HepG2 (cell line): ENCODE results near the gene HOXC9. TPM values are rescaled to one million over a fixed set of nuclear protein-coding genes. Genes with fewer than 3 reads are reported as not detected.

ENCODE experiments used
- GABPB1 ChIP-seq: IDR thresholded peaks from 2 replicates; pipeline ENCODE4 v1.6.1; 2016; ENCODE audit warnings: mild to moderate bottlenecking, missing genetic modification reagents, moderate library complexity, missing compliant biosample characterization
- MTF2 ChIP-seq: sonication (generic); formaldehyde crosslinking; IDR thresholded peaks from 2 replicates; pipeline ENCODE4 v1.5.0; 2020; ENCODE audit warnings: missing genetic modification reagents, borderline replicate concordance
- MYC ChIP-seq: sonication (generic); formaldehyde crosslinking; IDR thresholded peaks from 2 replicates; pipeline ENCODE4 v1.9.0; 2021; ENCODE audit warnings: missing genetic modification reagents, borderline replicate concordance
- SIX4 ChIP-seq: sonication (generic); formaldehyde crosslinking; IDR thresholded peaks from 2 replicates; pipeline ENCODE4 v1.4.0; 2020; ENCODE audit warnings: missing genetic modification reagents
- SP4 ChIP-seq: sonication (generic); formaldehyde crosslinking; IDR thresholded peaks from 2 replicates; pipeline ENCODE4 v1.8.1; 2023; ENCODE audit warnings: mild to moderate bottlenecking, missing genetic modification reagents
- polyA plus RNA-seq, 8 experiments: library from polyadenylated mRNA; depleted of rRNA in 3 of 8; stranded (reverse) in 7 of 8; unstranded in 1 of 8; fragments of >200 nt; fragmentation: Illumina TruSeq in 4 of 8; extraction: Trizol in 4 of 8; gene quantifications; 2 replicates each; pipeline versions ENCODE4 v1.2.1 to v1.2.3, GENCODE V29; 2011 to 2016; ENCODE audit warnings: low read depth in 4 of 8, missing spikeins in 1 of 8, mixed read lengths in 1 of 8; ENCODE audit not compliant: insufficient read depth in 1 of 8
- total RNA-seq, 5 experiments: library from RNA; depleted of rRNA; stranded (reverse); fragments of >200 nt; fragmentation: Illumina TruSeq; extraction: Trizol; gene quantifications; 2 replicates each; pipeline ENCODE4 v1.2.3, GENCODE V29; 2016; ENCODE audit warnings: low read depth in 1 of 5
- TF ChIP-seq, protein P1 (sequence below): sonication (generic); formaldehyde crosslinking; IDR thresholded peaks from 2 replicates; pipeline ENCODE4 v1.5.1; 2020; ENCODE audit warnings: mild to moderate bottlenecking, missing genetic modification reagents, moderate library complexity
- TF ChIP-seq, protein P2 (sequence below): sonication (generic); formaldehyde crosslinking; IDR thresholded peaks from 2 replicates; pipeline ENCODE4 v1.4.0; 2020; ENCODE audit warnings: mild to moderate bottlenecking, missing genetic modification reagents, borderline replicate concordance

The HOXC9 gene
- total and polyA plus RNA-seq, 2 of the 13 experiments (the other 11 are each of a cell fraction or from before 2014, with no cell fraction given) = 0.11 to 1.1 TPM

- TF ChIP-seq, protein P1, sequence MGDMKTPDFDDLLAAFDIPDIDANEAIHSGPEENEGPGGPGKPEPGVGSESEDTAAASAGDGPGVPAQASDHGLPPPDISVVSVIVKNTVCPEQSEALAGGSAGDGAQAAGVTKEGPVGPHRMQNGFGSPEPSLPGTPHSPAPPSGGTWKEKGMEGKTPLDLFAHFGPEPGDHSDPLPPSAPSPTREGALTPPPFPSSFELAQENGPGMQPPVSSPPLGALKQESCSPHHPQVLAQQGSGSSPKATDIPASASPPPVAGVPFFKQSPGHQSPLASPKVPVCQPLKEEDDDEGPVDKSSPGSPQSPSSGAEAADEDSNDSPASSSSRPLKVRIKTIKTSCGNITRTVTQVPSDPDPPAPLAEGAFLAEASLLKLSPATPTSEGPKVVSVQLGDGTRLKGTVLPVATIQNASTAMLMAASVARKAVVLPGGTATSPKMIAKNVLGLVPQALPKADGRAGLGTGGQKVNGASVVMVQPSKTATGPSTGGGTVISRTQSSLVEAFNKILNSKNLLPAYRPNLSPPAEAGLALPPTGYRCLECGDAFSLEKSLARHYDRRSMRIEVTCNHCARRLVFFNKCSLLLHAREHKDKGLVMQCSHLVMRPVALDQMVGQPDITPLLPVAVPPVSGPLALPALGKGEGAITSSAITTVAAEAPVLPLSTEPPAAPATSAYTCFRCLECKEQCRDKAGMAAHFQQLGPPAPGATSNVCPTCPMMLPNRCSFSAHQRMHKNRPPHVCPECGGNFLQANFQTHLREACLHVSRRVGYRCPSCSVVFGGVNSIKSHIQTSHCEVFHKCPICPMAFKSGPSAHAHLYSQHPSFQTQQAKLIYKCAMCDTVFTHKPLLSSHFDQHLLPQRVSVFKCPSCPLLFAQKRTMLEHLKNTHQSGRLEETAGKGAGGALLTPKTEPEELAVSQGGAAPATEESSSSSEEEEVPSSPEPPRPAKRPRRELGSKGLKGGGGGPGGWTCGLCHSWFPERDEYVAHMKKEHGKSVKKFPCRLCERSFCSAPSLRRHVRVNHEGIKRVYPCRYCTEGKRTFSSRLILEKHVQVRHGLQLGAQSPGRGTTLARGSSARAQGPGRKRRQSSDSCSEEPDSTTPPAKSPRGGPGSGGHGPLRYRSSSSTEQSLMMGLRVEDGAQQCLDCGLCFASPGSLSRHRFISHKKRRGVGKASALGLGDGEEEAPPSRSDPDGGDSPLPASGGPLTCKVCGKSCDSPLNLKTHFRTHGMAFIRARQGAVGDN = peak; percentile 36; the same call in 1 of the 2 replicates
- TF ChIP-seq SP4 (CRISPR knock-in tag) (no peak), GABPB1 (peak; percentile 57; the same call in 1 of the 2 replicates), MTF2 (CRISPR knock-in tag) (0 out of 2 replicates have a peak, but pooled peaks have one; percentile 23), MYC (CRISPR knock-in tag) (no peak), SIX4 (CRISPR knock-in tag) (no peak)
- TF ChIP-seq, protein P2, sequence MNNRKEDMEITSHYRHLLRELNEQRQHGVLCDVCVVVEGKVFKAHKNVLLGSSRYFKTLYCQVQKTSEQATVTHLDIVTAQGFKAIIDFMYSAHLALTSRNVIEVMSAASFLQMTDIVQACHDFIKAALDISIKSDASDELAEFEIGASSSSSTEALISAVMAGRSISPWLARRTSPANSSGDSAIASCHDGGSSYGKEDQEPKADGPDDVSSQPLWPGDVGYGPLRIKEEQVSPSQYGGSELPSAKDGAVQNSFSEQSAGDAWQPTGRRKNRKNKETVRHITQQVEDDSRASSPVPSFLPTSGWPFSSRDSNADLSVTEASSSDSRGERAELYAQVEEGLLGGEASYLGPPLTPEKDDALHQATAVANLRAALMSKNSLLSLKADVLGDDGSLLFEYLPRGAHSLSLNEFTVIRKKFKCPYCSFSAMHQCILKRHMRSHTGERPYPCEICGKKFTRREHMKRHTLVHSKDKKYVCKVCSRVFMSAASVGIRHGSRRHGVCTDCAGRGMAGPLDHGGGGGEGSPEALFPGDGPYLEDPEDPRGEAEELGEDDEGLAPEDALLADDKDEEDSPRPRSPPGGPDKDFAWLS (CRISPR knock-in tag) = no peak
Measured at GRCh38 chr12:53974084-53975063, 25.6 kb upstream of the HOXC9 start, which contains the start of gene HOTAIR (continued).
